ENCODE results near the gene TACR1. TPM values are rescaled to one million over a fixed set of nuclear protein-coding genes. Genes with fewer than 3 reads are reported as not detected.

Gene TACR1
- total RNA-seq, 2 donors from 2014 or later = 3.9 to 6.0 TPM

- Histone ChIP-seq H3K4me1 (ENCODE audit: control insufficient read depth in 1 of 2, low read depth in 2 of 2) (no peaks in the 10 kb centered on the region), H3K4me3 (no peak overlapping the region), H3K27me3 (replicated peaks; ENCODE audit: insufficient read depth) (no peaks in the 10 kb centered on the region), H3K27ac (no peak overlapping the region), H3K36me3 (no peaks in the 10 kb centered on the region), H3K9me3 (no peaks in the 10 kb centered on the region)
- ATAC-seq (ENCODE audit: insufficient number of reproducible peaks, low FRiP score, low read depth) (no peak), DNase-seq (ENCODE audit: low spot score) (no peak)
- TF ChIP-seq CTCF (IDR thresholded peaks at IDR 0.05) = no peak
Observed at GRCh38 chr2:75025633-75026380, 173.5 kb downstream of the TACR1 start.

- ATAC-seq (ENCODE audit: insufficient number of reproducible peaks, low FRiP score, low read depth) = no peak
- Histone ChIP-seq H3K27ac (no peak overlapping the region), H3K4me1 (ENCODE audit: control insufficient read depth in 1 of 2, low read depth in 2 of 2) (no peaks in the 10 kb centered on the region), H3K36me3 (no peaks in the 10 kb centered on the region), H3K27me3 (replicated peaks; ENCODE audit: insufficient read depth) (no peaks in the 10 kb centered on the region), H3K4me3 (no peak overlapping the region), H3K9me3 (no peaks in the 10 kb centered on the region)
- TF ChIP-seq CTCF (IDR thresholded peaks at IDR 0.05) = no peak
- DNase-seq (ENCODE audit: low spot score) = no peak
Observed at GRCh38 chr2:75025216-75025615, 174.1 kb downstream of the TACR1 start.

GRCh38 chr2:75023666-75024455 lies 175.5 kb downstream of the TACR1 start:
- Histone ChIP-seq H3K4me3 (no peak overlapping the region), H3K27me3 (replicated peaks; ENCODE audit: insufficient read depth) (no peaks in the 10 kb centered on the region), H3K4me1 (ENCODE audit: control insufficient read depth in 1 of 2, low read depth in 2 of 2) (no peaks in the 10 kb centered on the region), H3K36me3 (no peaks in the 10 kb centered on the region), H3K9me3 (no peaks in the 10 kb centered on the region), H3K27ac (no peak overlapping the region)
- DNase-seq (ENCODE audit: low spot score) = no peak
- no peak for ATAC-seq (ENCODE audit: insufficient number of reproducible peaks, low FRiP score, low read depth)
- no peak for TF ChIP-seq CTCF (IDR thresholded peaks at IDR 0.05)

GRCh38 chr2:75022516-75022915 lies 176.8 kb downstream of the TACR1 start:
- no peak overlapping the region for H3K4me3 ChIP-seq
- H3K27me3 ChIP-seq (replicated peaks; ENCODE audit: insufficient read depth) = no peaks in the 10 kb centered on the region
- no peaks in the 10 kb centered on the region for H3K4me1 ChIP-seq (ENCODE audit: control insufficient read depth in 1 of 2, low read depth in 2 of 2)
- no peak overlapping the region for H3K27ac ChIP-seq
- H3K36me3 ChIP-seq = no peaks in the 10 kb centered on the region
- H3K9me3 ChIP-seq = no peaks in the 10 kb centered on the region
- ATAC-seq (ENCODE audit: insufficient number of reproducible peaks, low FRiP score, low read depth) (no peak), DNase-seq (ENCODE audit: low spot score) (no peak)
- no peak for TF ChIP-seq CTCF (IDR thresholded peaks at IDR 0.05)

GRCh38 chr2:75021672-75022071 lies 177.6 kb downstream of the TACR1 start:
- ATAC-seq (ENCODE audit: insufficient number of reproducible peaks, low FRiP score, low read depth) = no peak
- Histone ChIP-seq H3K36me3 (no peaks in the 10 kb centered on the region), H3K4me3 (no peak overlapping the region), H3K27ac (no peak overlapping the region), H3K4me1 (ENCODE audit: control insufficient read depth in 1 of 2, low read depth in 2 of 2) (no peaks in the 10 kb centered on the region), H3K9me3 (no peaks in the 10 kb centered on the region), H3K27me3 (replicated peaks; ENCODE audit: insufficient read depth) (no peaks in the 10 kb centered on the region)
- DNase-seq (ENCODE audit: low spot score) = no peak
- TF ChIP-seq CTCF (IDR thresholded peaks at IDR 0.05) = no peak
